Measurements from ENCODE around the gene MARVELD1. TPM values are rescaled to one million over a fixed set of nuclear protein-coding genes. Genes with fewer than 3 reads are reported as not detected.
A peak's percentile ranks its signal among the peaks of the same experiment; 100 is the strongest.
"Not testable (repeated sequence)": the region's sequence is repeated elsewhere in the genome, so short reads cannot be mapped to it uniquely, and the experiment has no call there.

The MARVELD1 gene
- total and polyA plus RNA-seq, 7 donors = 16.2 to 40.7 (median 20.0) TPM

DNA sequence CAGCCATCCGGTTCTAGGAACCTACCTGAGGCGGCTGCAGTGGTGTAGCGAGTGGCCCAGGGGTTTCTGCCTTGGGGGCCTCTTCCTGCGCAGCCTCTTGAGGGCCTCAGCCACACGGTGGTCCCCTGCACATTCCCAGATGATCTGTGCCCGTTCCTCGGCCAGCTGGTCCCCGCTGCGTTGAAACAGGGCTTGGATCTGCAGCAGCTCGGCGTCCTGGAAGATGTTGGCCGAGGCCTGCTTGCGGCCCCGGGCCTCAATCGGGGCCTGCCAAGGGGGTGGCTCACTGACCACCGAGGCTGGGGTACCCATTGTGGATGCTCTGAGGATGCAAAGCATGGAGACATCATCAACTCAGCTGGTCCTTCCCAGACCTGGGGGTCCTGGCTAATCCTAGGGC, 33.9 kb upstream of the MARVELD1 start:
- no peak for DNase-seq
- 94% methylated on average over 16 of the region's 16 CpGs for WGBS, 2 donors
- TF ChIP-seq POLR2A (IDR thresholded peaks at IDR 0.05) (no peak), POLR2AphosphoS5 (IDR thresholded peaks at IDR 0.05) (no peak), EP300 (IDR thresholded peaks at IDR 0.05) (no peak)
- TF ChIP-seq, protein P1, sequence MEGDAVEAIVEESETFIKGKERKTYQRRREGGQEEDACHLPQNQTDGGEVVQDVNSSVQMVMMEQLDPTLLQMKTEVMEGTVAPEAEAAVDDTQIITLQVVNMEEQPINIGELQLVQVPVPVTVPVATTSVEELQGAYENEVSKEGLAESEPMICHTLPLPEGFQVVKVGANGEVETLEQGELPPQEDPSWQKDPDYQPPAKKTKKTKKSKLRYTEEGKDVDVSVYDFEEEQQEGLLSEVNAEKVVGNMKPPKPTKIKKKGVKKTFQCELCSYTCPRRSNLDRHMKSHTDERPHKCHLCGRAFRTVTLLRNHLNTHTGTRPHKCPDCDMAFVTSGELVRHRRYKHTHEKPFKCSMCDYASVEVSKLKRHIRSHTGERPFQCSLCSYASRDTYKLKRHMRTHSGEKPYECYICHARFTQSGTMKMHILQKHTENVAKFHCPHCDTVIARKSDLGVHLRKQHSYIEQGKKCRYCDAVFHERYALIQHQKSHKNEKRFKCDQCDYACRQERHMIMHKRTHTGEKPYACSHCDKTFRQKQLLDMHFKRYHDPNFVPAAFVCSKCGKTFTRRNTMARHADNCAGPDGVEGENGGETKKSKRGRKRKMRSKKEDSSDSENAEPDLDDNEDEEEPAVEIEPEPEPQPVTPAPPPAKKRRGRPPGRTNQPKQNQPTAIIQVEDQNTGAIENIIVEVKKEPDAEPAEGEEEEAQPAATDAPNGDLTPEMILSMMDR (IDR thresholded peaks at IDR 0.05) = no peak
- H3K4me1 ChIP-seq = peaks cover 0 to 25% (median 20%) of the 10 kb centered on the region in 4 donors
- no peak overlapping the region for H3K4me3 ChIP-seq
- intact Hi-C loops (cut with DNase I) = no loop called here
- no peaks in the 10 kb centered on the region for H3K27me3 ChIP-seq
- no peak overlapping the region for H3K27ac ChIP-seq
- no peaks in the 10 kb centered on the region for H3K9me3 ChIP-seq
- H3K36me3 ChIP-seq = peaks cover 6 to 45% (median 11%) of the 10 kb centered on the region in 4 donors

DNA sequence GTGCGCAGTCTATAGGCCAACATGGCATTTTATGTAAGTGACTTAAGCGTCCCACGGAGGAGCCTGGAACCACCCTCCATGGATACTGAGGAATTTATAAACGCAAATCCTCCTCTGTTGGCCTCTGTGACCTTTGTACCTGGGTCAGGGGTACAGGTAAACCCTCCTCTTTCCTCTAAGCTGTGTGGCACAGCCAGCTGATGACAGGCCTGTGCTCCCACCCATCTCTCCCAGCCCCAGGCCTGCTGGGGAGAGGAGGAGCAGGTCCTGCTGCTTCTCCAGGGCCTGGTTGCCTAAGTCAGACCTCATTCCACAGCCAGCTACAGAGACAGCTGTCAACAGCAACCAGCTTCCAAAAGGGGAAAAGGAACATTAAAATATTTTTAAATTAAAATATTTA, 31.5 kb upstream of the MARVELD1 start:
- TF ChIP-seq, protein P1 (IDR thresholded peaks at IDR 0.05) = no peak
- TF ChIP-seq EP300 (IDR thresholded peaks at IDR 0.05) (no peak), POLR2A (IDR thresholded peaks at IDR 0.05) (no peak), POLR2AphosphoS5 (IDR thresholded peaks at IDR 0.05) (no peak)
- intact Hi-C loops (cut with DNase I) = no loop called here
- DNase-seq = no peak
- Histone ChIP-seq H3K36me3 (peaks cover 0 to 25% (median 2%) of the 10 kb centered on the region in 4 donors), H3K27ac (peak overlapping the region in 1 of 4 donors; percentile 14), H3K4me1 (peaks cover 0 to 45% (median 39%) of the 10 kb centered on the region in 4 donors), H3K4me3 (no peak overlapping the region), H3K9me3 (no peaks in the 10 kb centered on the region), H3K27me3 (no peaks in the 10 kb centered on the region)
- WGBS, 2 donors = 32 to 82% methylated on average over 4 of the region's 4 CpGs

DNA sequence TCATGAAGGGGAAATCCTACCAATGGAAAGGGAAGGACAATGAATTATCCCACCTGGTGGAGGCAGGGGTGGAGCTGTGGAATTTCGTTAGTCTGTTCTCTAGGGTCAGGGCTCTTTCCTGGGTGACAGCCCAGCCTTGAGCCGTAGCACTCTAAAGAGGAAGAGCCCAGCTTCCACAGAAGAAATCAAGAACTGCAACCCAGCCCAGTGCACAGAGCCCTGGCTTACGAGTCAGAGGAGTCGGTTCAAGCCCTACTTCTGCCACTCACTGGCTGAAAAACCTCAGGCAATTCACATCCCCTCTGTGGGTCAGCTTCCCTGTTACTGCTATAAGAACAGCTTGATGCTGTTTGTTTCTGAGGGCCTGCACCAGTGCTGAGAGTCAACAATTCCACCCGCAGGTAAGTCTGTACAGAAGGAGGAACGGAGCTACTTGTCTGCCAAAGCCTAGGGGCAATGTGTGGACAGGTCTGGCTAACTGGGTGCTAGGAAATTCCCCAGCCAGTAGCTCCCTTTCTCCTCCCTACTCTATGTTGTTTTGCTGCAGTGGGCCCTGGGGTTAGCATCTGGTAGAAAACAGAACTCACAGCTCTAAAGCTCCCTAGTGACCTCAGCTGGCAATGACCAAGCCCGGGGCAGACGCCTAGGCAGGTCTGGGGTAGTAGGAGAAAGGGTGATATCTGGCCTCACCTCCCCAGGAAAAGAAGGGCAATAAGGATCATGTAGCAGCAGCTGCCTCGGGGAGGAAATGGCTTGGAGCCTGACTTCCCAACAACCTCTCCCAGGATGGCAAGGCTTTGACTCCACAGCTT, 29.8 kb upstream of the MARVELD1 start:
- no peak overlapping the region for H3K4me3 ChIP-seq
- H3K27ac ChIP-seq = peak overlapping the region; percentile 91 to 92 (median 92)

DNA sequence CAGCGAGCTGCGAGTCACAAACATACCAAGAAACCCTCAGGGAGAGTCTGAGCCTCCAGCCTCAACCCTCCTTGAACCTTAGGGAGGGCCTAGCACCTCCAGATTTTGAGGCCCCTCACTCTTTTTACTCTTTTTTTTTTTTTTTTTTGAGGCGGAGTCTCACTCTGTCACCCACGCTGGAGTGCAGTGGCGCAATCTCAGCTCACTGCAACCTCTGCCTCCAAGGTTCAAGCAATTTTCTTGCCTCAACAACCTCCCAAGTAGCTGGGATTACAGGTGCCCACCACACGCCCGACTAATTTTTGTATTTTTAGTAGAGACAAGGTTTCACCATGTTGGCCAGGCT, 29.2 kb upstream of the MARVELD1 start:
- H3K4me3 ChIP-seq = peak overlapping the region in 1 of 4 donors; percentile 67
- peak overlapping the region; percentile 91 to 92 (median 92) for H3K27ac ChIP-seq
- H3K4me1 ChIP-seq = peaks cover 0 to 60% (median 53%) of the 10 kb centered on the region in 4 donors
- DNase-seq = peak; percentile 30
- intact Hi-C loops (cut with DNase I); H3K27me3 ChIP-seq; H3K9me3 ChIP-seq; H3K36me3 ChIP-seq: not testable (repeated sequence)
- 32 to 74% methylated on average over 7 of the region's 7 CpGs for WGBS, 2 donors

More for the DNA sequence above, 29.8 kb upstream of the MARVELD1 start:
- TF ChIP-seq POLR2A (IDR thresholded peaks at IDR 0.05) (no peak), POLR2AphosphoS5 (IDR thresholded peaks at IDR 0.05) (peak in 1 of 4 donors; percentile 13), EP300 (IDR thresholded peaks at IDR 0.05) (no peak)
- TF ChIP-seq, protein P1 (IDR thresholded peaks at IDR 0.05) = no peak
- intact Hi-C loops (cut with DNase I) = no loop called here
- Histone ChIP-seq H3K9me3 (no peaks in the 10 kb centered on the region), H3K27me3 (no peaks in the 10 kb centered on the region), H3K36me3 (peaks cover 0 to 10% (median 0%) of the 10 kb centered on the region in 4 donors), H3K4me1 (peaks cover 0 to 58% (median 52%) of the 10 kb centered on the region in 4 donors)
- DNase-seq = peak; percentile 50
- 11 to 54% methylated on average over 9 of the region's 9 CpGs for WGBS, 2 donors

DNA sequence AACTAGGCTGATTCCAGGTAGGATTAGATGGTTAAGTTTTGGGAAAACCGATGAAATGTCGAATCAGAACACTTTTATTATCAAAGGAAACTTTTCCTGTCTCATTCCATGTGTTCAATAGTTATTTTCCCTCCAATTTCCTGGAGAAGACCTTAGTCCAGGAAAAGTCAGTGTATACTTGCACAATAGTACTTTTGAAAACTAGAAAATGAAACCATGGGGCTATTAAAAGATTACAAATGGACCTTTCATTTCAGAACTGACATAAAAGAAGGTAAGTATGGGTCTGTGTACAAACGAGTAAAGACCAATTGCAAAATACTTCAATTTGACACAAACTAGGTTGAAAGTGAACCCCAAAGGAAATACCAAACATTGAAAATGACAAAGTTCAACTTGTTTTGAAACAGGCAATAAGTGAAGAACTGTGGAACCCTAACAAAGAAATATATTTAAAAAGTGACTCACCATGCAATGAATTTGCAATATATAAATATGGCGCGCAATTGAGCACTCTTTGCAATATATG, 28.6 kb upstream of the MARVELD1 start:
- 15 to 53% methylated on average over 5 of the region's 5 CpGs for WGBS, 2 donors
- Histone ChIP-seq H3K27ac (peak overlapping the region; percentile 91 to 92 (median 92)), H3K4me3 (peak overlapping the region; percentile 67 to 76 (median 72)), H3K4me1 (peaks cover 0 to 60% (median 53%) of the 10 kb centered on the region in 4 donors), H3K9me3 (no peaks in the 10 kb centered on the region), H3K36me3 (no peaks in the 10 kb centered on the region), H3K27me3 (no peaks in the 10 kb centered on the region)
- DNase-seq = no peak
- TF ChIP-seq, protein P1 (IDR thresholded peaks at IDR 0.05) = no peak
- TF ChIP-seq EP300 (IDR thresholded peaks at IDR 0.05) (no peak), POLR2A (IDR thresholded peaks at IDR 0.05) (no peak), POLR2AphosphoS5 (IDR thresholded peaks at IDR 0.05) (no peak)
- intact Hi-C loops (cut with DNase I) = no loop called here

All from sigmoid colon (tissue), 7 donors.